Activated T-helper 9 cell treated with anti-CD3 and anti-CD28 coated beads, Interleukin-2, amount 50 U/mL, for 16 hours (primary cell): ENCODE data around the gene SIRT4.
A peak's percentile ranks its signal among the peaks of the same experiment; 100 is the strongest.

ENCODE experiments used
- DNase-seq: peaks from one replicate; pipeline ENCODE4 v3.0.0-alpha.2; 2020; ENCODE audit warnings: low read depth

Gene SIRT4

DNA sequence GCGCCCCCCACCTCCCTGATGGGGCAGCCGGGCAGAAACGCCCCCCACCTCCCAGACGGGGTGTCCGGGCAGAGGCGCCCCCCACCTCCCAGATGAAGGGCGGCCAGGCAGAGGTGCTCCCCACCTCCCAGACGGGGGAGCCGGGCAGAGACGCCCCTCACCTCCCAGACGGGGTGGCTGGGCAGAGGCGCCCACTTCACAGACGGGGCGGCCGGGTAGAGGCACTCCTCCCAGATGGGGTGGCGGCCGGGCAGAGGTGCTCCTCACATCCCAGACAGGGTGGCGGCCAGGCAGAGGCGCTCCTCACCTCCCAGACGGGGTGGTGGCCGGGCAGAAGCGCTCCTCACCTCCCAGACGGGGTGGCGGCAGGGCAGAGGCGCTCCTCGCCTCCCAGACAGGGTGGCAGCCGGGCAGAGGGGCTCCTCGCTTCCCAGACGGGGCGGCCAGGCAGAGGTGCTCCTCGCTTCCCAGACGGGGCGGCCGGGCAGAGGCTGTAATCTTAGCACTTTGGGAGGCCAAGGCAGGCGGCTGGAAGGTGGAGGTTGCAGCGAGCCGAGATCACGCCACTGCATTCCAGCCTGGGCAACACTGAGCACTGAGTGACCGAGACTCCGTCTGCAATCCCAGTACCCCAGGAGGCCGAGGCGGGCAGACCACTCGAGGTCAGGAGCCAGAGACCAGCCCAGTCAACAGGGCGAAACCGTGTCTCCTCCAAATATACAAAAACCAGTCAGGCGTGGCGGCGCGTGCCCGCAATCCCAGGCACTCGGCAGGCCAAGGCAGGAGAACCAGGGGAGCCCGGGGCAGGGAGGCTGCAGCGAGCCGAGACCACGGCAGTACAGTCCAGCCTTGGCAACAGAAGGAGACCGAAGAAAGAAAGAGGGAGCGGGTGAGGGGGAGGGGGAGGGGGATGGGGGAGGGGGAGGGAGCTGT, 23.7 kb upstream of the SIRT4 start:
- no peak for DNase-seq

- no peak for DNase-seq
Measured at GRCh38 chr12:120283318-120283717, 18.8 kb upstream of the SIRT4 start.

GRCh38 chr12:120284381-120284780, 17.7 kb upstream of the SIRT4 start:
- DNase-seq: no peak

DNA sequence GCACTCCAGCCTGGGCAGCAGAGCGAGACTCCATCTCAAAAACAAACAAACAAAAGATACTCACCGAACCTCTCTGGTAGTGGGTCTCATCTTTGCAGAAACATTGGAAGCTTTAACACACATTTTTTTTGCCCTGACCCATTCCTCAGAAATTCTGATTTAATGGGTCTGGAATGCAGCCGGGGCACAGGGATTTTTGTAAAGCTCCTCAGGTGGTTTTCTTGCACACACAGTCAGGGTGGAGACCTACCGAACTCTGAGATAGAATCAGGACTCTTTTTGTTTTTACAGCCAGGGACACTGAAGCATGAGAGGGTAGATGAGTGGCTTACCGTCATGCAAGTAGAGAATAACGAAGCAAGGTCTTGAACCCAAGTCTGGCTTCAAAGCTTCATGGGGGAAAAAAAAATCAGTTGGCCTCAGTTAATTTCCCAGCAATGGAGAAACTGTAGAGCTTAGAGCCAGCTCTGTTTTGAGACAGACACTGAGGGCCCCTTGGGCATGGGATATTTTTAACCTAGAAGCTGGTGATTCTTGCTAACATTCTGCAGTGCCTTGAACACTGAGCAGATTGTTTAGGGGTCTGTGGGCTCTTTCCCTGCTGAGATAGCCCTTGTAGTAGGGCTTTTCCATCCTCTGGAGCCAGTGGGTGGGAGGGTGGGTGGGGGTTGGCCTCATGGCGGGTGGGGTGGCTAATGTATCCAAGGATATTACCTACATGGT, 15.2 kb upstream of the SIRT4 start:
- no peak for DNase-seq

DNA sequence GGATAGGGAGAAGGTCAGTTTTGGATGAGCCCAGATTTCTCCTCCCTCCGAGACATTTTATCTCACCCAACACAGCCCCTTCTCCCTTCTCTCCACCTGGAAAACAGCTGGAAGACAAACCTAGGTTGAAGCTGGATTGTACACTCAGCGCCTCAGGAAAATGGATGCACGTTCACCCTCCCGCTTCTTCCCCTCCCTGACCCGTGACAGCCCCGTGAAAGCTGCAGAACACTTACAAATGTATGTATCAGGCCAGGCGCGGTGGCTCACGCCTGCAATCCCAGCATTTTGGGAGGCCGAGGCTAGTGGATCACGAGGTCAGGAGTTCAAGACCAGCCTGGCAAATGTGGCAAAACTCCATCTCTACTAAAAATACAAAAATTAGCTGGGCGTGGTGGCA, 14.6 kb upstream of the SIRT4 start:
- DNase-seq: no peak

- DNase-seq: peak; percentile 7
Measured at GRCh38 chr12:120290609-120291305, 11.4 kb upstream of the SIRT4 start.

DNA sequence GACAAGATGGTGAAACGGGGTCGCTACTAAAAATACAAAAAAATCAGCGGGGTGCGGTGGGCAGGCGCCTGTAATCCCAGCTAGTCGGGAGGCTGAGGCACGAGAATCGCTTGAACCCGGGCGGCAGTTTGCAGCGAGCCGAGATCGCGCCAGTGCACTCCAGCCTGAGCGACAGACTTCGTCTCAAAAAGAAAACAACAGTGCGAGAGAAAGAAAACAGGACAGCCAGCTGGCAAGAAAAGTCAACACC, 9.8 kb upstream of the SIRT4 start:
- DNase-seq: no peak

GRCh38 chr12:120292661-120293531, 9.2 kb upstream of the SIRT4 start, which contains the start of gene RNU4-1:
TSS of gene RNU4-1 (minus strand) at chr12:120293237.
- DNase-seq: peak; percentile 58

DNA sequence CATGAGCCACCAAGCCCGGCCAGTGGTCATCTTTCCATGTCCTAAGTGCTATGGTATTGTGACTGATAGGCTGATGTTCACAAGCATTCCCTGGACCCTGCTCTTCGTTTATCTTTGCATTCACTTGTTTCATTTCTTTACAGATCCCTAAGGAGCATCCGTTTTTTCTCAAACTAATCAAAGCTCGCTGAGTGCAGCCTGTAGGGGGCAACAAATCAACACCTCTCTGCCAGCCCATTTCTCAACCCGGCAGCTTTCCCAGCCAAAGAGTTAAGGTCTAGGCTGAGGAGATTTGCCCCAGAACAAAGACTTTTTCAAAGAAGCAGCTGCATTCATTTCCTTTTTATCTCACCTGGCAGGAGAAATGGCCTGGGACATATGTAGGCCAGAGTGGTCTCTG, 12.1 kb downstream of the SIRT4 start:
- DNase-seq: no peak

GRCh38 chr12:120316798-120317223, 14.7 kb downstream of the SIRT4 start:
- DNase-seq: no peak

DNA sequence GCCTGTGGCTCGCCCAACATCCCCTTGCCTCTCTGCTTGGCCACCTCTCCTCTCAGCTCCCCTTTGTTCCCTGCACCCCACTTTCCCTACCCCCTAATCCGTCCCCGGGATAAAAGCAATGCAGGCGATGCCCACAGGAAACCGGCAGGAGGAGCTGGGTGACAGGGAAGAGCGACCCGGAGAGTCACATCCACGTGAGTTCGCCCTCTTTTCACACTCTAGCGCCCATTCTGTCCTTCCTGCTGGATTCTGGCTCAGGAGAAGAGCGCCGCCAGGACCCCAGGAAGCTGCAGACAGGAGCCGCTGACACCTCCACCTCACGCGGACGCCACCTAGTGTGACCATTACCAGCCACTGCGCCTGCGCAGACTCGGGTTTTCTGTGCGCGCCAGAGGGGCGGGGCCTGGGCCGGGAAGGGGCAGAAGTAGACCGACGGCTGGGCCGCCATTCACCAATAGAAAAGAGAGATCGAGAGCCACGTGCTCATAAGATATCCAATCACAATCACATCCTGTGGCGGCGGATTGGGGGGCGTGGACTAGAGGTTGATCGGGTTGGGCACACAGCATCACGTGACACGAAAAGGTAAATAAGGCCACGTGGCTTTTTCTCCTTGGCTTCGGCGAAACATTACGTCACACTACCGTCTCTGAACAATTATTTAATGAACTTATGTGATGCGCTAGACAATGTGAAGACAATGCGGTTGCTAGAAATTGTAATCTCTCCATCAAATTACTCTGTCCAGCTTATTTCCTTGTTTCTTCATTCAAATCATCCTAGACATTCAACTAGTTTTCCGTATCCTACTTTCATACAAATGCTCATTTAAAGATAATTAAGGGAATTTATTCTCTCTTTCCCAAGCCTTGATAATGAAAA, 15.3 kb downstream of the SIRT4 start:
- DNase-seq: peak; percentile 100

DNA sequence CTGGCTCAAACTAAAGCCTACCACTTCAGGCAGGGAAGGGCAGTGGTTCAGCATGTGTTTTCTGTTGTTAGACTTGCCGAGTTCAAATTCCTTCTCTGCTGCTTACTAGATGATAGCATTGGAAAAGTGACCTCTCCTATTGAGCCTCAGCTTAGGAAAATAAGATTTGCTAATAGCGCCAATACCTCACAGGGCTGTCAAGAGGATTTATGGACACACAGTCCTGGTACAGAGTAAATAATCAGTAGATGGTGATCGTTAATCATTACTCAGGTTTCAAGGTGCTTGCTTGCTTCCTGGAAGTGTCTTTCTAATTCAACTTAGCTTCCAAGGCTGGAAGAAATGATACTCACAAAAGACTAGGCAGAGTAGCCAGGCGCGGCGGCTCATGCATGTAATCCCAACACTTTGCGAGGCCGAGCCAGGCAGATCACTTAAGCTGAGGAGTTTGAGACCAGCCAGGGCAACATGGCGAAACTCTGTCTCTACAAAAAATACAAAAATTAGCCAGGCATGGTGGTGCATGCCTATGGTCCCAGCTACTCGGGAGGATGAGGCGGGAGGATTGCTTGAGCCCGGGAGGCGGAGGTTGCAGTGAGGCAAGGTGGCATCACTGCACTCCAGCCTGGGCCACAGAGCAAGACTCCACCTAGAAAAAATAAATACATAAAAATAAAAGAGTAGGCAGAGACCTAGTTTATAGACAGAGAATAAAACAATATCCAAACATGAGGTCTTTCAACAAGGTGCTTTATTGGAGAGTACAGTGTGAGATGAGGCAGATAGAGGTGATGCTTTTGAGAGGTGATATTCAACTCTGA, 19.5 kb downstream of the SIRT4 start:
- DNase-seq: no peak

GRCh38 chr12:120323772-120324171, 21.7 kb downstream of the SIRT4 start:
- DNase-seq: no peak

DNA sequence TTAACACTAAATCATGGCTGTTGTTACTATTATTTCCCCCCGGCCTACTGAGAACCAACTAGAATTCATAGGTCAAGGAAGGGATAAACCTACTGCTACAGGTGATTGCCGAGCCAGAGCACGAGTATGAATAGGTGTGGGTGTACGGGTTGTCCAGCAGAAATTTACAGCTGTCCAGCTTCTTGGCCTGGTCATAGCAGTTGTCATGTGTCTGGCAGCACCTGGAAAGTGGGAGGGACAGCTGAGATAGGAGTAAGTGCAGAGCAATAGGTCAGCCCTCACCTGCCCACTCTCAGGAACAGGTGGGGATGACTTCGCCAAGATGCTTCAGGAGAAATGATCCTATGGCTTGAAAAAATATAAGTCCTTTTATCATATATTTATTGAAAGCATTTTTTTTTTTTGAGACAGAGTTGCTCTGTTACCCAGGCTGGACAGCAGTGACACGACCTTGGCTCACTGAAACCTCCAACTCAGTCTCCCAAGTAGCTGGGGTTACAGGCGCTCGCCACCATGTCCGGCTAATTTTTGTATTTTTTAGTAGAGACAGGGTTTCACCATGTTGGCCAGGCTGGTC, 22.8 kb downstream of the SIRT4 start:
- DNase-seq: no peak

- DNase-seq: no peak
Measured at GRCh38 chr12:120327593-120327992, 25.5 kb downstream of the SIRT4 start, which contains the start of gene PLA2G1B. TSS of gene PLA2G1B (minus strand) at chr12:120327779. CDS start at chr12:120327753, 26 bp downstream.

GRCh38 chr12:120328228-120328627, 26.1 kb downstream of the SIRT4 start:
- no peak for DNase-seq

DNA sequence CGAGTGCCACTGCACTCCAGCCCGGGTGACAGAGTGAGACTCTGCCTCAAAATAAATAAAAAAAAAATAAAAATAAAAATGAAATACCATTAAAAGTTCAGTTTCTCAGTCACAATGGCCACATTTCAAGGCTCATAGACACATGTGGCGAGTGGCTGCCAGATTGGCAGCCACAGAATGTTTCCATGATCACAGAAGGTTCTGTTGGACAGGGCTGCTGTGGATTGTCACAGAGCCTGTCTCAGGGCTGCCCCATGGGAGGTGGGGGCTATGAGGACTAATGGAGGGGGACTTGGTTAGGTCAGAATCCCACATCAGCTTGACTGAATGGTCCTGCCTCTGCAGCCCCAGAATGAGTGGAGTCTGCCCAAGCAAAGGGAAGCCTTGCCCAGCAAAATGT, 29.3 kb downstream of the SIRT4 start:
- DNase-seq: no peak

GRCh38 chr12:120332041-120332440, 29.9 kb downstream of the SIRT4 start:
- no peak for DNase-seq

GRCh38 chr12:120332523-120332922, 30.4 kb downstream of the SIRT4 start:
- DNase-seq: no peak
